GM19463 (cell line): ENCODE results near the gene TGM6.

ENCODE experiments used
- ATAC-seq: cut with Tn5 transposase; IDR thresholded peaks from one replicate; pipeline ENCODE4 v1.9.1; 2021; ENCODE audit warnings: mild to moderate bottlenecking, moderate library complexity; ENCODE audit not compliant: unreplicated experiment

The TGM6 gene

DNA sequence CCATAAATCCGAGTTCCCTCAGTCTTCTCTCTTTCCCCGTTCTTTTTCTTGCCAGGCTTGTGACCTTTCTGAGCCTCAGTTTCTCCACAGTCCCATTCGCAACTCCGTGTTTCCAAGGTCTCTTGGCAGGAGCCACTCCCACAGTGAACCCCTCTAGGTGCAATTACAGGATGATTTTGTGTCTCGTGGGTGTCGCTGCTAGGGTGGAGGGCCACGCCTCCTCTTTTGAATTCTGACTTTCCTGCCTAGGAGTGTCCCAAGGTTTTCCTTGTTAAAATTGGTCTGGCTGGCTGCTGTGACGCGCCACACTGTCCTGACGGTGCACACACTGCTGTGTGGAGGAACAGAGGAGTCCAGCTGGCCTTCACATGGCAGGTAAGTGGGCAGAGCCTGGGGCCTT is at the start of gene TGM6:
Gene TGM6, plus strand, starts transcription at position 301 of the 400 bp plus-strand sequence. Its CDS starts 68 bp downstream, at position 369.
- ATAC-seq: no peak

DNA sequence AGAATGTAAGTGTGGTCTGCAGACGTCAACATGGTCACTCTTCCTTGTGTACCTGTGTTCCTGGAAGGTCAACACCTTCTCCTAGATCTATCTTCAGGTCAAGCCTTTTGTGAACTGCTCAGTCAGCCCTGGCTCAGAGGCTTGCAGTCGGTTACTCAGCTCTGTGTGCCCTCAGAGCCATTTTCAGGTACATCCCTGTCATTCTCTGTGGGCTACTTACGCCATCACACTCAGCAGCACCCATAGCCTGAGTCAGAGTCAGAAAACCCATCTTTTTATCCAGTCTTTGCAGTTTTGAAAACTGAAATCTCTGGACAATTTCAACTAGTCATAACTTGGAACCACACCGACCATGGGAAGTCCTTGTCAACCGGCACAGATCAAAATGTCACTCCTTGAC is 49.6 kb upstream of the TGM6 start:
- no peak for ATAC-seq

DNA sequence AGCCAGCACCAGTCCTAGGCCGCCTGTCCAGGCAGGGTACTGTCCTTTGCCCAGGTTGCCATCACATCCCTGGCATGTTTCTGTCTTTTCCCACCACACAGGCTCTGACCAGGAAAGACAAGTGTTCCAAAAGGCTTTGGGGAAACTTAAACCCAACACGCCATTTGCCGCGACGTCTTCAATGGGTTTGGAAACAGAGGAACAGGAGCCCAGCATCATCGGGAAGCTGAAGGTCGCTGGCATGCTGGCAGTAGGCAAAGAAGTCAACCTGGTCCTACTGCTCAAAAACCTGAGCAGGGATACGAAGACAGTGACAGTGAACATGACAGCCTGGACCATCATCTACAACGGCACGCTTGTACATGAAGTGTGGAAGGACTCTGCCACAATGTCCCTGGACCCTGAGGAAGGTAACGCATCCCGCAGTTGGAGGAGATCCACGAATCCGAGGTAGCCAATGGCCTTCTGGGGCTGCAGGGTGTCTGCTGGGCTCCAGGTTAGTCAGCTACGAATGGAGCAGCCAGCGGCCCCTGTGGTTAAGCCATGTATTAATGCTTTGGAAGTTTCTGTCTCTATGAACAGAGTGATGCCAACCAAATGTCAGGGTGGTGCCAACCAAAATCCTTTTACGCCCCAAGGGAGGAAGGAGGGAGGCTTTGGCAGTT is 48.7 kb upstream of the TGM6 start:
- no peak for ATAC-seq

DNA sequence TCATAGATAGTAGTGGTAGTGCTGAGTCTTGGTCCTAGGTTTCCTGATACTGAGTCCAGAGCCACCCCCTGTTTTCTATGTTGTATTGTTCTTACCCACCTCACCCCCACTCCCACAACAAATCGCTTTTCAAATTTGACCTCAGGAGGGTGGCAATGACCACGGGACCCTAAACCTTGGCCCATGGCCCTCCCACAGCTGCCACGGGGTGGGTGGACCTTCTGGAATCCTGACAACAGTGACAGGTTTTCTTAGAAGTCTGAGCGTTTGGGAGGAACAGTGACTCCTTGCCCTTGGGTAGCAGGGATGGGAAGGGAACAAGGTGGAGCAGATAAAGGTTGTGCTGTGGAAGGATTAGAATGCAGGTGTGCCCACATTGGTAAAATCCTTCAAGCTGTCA is 48.0 kb upstream of the TGM6 start:
- no peak for ATAC-seq

DNA sequence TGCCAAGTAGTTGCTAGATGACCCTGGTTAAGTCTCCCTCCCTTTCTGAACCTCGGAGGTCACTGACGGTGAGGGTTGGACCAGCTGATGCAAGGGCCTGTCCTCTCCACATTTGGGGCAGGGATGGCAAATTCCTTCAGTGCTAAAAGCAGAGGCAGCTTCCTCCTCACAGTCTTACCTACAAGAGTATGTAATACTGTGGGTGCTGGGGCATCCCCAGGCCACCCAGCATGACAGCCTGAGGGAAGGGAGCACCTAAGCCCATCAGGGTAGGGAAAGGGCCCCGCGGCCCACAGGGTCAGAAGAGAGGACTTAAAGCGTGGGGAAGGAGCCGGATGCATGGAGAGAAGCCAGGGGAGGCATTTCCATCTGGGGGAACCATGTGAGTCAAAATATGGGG is 46.9 kb upstream of the TGM6 start:
- ATAC-seq: no peak

DNA sequence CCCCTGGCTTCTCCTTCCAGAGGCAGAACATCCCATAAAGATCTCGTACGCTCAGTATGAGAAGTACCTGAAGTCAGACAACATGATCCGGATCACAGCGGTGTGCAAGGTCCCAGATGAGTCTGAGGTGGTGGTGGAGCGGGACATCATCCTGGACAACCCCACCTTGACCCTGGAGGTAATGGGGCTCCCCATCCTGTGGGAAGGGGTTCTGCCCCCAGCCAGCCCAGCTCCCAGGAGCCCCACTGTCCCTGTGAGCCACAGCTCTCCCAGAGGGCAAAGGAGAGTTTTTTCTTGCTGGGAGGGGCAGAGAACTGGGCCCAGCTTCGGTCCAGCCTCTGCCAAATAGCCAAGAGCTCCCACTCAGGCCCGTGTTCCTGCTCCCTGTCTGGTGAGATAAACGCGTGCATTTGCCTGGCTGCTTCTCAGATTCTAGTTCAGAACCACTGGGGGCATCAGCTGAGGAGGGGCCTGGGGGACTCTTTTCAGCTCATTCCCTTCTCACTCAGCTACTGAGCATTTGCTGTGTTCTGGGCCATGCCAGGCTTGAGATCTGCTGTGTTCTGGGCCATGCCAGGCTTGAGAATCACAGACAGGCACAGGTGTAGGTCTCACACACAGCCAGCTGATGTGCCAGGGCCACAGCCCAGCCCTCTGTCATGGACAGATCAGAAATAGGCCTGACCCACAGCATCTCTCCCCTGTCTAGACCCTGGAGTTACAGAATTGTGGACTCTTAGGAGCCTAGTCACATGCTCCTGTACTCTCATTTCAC is 45.4 kb upstream of the TGM6 start:
- no peak for ATAC-seq

DNA sequence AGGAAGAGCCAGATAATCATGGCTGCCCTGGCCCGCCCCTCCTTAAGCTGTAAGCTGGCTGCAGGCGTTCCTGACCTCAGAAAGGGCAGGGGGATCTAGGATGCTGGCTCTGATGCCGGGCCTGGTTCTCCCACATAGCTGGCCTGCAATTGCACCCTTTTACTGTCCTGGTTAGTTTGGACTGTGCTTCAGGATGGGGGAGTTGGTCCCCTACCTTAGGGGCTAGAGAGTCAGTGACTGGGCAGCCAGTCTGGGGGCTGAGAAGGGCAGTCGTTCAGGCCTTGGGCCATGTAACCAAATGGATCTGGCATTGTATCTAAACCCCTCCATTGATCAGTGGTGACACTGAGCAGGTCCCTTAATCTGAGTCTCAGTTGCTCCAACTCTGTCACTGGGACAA is 44.2 kb upstream of the TGM6 start:
- no peak for ATAC-seq

DNA sequence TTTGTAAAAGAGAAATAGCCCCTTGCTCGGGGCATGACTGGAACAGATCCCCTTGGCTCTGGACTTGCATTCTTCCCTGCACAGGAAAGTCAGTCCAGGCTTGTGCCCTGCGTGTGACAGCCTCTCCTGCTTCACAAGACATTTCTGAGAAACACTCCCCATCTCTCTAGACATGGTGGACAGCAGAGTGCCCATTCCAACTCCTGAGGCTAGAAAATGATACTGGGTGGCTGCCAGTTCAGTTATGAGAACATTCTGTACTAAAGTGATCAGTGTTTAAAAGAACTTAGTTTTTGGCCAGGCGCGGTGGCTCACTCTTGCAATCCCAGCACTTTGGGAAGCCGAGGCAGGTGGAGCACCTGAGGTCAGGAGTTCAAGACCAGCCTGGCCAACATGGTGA is 43.6 kb upstream of the TGM6 start:
- no peak for ATAC-seq

DNA sequence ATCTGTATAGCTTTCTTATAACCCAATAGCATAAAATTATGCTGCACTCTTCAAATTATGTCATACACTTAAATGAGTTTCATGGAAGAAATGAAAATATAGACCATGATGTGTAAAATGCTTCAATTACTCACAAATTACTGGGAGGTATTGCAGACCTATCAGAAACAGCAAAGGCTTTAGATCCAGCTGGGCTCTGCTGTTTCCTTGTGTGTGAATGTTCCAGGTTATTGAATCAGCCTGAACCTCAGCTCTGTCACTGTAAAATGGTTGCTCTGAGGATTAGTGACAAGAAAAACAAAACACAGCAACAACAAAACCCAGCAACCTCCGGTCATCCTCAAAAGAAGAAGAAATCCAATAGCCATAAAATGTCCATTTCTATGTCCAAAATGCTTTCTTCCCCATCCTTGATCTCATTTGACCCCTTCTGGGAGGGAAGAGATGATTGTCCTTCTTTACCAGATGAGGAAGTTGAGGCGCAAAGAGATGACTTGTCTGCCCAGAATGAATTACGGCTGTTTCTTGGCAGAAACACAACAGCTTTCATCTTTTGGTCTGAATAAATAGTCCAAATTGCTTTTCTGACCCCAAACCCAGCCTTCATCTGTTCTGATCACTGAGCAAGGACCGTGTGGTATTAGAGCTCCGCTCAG is 42.2 kb upstream of the TGM6 start:
- ATAC-seq: no peak

DNA sequence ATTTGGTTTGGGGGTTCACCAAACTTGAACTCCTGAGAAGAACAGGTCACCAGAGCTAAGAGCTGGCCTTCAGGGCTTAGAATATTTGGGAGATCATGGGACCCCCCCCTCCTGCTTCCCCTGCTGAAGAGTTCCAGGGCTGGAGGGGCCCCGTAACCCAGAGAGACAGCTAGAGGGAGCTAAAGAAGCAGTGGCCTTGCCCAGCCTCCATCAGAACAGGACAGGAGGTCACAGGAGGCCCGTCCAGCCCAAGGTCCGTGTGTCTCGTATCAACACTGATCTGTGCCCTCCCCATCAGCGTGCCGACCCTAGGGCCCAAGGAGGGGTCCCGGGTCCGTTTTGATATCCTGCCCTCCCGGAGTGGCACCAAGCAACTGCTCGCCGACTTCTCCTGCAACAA is 40.6 kb upstream of the TGM6 start:
- no peak for ATAC-seq

DNA sequence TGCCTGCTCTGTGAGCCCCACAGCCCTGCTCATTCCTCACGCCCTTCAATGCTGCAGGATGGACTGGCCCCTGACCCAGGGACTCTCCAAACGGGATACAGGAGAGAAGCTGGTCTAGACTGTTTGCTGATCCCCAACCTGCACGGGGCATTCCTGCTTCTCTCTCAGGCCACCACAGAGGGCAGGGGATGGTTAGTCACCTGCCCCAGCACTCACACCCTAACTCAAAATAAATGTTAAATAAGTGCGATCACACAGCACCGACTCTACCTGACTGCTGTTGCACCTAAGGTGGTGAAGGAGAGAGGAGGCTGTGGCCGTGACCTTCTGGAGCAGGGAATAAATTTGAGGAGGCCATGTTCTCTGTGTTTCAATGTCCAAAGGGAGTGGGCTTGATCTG is 39.9 kb upstream of the TGM6 start:
- ATAC-seq: no peak

DNA sequence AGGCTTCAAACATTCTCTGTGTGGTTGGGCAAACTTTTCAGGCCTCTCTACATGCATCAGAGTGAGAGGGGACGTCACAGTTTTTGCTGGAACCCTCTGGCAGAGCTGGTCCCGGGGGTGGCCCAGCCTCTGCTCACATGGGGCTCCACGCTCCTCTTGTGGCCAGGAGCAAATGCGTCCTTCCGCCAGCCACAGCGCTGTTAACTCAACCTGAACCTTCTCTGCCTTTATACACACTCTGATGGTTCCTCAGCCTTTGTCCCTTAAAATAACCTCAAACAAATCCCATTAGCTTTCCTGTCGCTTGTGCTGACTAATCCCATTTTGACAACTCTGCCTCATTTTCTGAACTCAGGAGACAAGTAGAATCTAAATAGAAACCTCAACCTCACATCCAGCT is 39.4 kb upstream of the TGM6 start:
- no peak for ATAC-seq

DNA sequence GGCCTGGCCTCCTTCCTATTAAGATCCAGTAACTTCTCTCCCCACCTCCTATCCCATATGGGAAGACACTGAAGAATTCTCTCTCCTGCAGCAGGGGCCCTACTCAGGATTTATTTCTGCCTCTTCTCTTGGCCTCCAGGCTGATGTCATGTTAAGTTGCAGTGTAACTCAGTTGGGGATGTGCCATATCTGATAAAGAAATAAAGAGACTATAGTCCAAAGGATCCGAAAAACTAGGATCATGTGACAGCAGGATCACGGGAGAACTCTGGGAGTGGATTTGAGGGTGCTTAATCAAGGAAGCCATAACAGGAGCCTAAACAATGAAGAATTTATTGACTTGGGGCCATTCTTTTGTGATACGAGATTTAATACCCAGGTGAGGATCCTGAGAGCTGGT is 38.5 kb upstream of the TGM6 start:
- ATAC-seq: no peak

DNA sequence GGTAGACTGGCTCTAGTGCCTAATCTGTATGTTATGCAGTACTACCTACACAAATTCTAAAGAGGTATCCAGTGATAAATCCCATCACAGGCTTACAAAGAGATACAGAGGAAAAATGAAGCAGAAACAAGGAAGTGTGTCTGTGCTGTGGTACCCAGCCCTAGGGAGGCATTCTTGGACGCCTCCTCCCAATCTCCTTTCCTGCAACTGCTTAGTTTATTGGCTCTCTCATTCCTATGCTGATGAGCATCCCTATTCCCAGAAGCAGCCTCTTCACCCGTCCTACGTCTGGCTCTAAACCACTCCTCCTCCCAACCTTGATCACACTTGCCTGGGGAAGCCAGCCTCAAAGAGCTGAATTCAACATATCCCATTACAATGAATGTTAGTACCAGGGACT is 34.5 kb upstream of the TGM6 start:
- ATAC-seq: no peak

DNA sequence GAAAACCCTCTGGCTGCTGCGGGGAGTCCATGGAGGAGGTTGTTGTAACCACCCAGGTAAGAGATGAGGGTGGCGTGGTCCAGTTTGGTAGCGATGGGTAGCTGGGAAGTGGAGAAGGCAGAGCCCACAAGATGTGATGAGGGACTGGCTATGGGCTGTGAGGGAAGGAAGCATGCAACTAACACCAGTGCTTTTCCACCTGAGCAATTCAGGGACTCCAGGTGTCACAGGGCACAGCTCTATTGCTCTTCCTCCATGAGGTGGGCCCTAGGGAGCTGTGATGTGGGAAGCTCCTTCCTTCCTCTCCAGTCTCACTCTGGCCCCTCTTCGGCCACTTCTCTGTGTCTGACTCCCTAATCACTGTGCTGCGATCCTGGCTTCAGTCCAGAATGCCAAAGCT is 32.4 kb upstream of the TGM6 start:
- ATAC-seq: no peak

DNA sequence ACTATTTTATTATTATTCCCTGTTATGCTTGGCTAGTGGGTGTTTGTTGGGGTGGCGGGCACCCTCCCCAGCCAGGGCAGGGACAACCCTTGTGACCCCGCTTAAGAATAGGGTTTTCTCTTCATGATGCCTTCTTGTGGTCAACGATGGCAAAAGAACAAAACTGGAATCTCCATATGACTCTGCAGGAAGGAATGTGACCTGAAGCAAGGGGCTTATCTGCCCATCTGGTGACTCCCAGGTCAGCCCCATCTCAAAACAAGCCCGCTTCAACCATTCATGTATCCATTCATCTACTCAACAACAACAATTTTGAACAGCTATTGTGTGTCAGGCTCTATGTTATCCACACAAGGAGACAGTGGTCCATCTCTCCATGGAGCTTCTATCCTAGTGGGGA is 30.9 kb upstream of the TGM6 start:
- ATAC-seq: no peak

DNA sequence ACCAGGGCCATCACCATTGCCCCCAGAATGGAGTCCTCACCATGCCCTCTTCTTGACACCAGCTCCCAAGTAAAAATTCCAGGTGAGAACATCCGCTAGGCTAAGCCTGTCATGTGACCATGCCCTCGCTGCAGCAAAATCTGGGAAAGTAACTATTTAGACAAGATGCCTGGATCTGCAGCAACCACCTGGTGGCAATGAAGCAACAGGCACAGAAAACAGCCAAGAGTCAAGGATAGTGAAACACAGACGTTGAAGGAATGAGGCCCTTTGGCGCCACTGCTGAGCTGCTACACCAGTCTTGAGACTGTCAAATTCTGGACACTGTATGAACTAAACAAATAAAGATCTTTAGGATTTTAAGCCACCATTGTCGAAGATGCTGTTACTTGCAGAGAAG is 30.1 kb upstream of the TGM6 start:
- ATAC-seq: no peak

DNA sequence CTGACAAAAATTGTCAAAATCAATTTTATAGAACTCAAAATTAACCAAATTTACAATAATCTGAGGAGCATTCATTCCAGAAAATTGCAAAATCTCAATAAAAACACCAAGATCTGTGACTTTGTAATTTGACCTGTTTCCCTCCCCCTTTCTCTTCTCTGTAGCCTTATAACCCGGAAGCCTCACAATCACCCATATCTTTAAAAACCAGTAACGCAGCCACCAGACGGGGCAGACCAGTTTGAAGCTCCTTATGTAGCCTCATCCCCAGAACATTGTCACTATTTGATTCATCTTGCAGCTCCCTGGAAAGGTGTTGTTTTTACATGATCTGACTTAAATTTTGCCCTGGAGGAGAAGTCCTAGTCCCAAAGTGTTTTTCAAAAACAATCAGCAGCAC is 27.5 kb upstream of the TGM6 start:
- ATAC-seq: no peak

DNA sequence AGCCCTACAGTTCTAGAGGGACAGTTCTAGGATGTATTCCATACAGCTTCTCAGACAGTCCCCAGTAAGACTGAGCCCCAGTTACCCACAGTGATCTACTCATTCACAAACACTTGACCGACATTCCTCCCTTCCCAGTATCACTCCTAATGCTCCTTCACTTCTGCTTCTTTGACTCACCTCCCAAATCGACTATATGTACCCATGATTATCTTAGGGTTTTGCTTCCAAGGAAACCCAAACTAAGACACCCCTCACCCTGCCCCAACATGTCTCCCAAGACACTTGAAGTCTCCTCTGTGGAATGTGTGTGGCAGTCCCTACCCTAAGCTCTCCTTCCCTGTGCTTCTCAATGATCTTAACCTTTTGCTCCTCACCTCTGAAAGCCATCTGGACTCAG is 23.6 kb upstream of the TGM6 start:
- ATAC-seq: no peak

DNA sequence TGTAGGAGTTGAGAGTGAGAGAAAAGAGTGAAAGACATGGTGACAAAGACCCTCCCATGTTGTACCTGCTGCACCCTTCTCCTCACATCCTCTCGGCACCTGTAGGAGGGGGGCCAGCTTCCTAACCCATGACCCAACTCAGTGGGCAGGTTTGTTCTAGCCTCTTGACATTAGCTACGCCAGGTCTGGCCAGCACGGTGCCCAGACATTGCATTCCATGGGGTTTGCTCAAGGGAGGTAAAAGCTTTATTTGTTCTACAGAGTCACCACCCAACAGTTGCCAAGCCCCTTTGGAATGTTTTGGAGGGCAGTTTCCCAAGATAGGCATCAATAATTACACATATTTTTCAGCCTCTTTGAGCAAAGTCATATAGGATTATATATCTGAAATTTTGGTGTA is 22.7 kb upstream of the TGM6 start:
- no peak for ATAC-seq

DNA sequence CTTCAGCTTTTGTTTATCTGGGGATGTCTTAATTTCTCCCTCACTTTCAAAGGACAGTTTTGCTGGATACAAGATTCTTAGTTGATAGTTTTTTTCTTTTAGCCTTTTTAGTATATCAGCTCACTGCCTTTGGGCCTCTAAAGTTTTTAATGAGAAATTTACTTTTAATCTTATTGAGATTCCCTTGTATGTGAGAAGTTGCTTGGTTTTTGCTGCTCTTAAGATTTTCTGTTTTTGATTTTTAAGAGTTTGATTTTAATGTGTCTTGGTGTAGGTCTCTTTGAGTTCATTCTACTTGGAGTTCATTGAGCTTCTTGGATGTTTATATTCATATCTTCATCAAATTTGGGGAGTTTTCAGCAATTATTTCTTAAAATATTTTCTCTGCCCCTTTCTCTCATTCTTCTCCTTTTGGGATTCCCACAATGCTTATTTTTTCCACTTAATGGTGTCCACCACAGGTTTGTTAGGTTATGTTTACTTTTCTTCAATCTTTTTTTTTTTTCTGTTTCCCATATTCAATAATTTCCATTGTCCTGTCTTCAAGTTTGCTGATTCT is 19.6 kb upstream of the TGM6 start:
- ATAC-seq: no peak

DNA sequence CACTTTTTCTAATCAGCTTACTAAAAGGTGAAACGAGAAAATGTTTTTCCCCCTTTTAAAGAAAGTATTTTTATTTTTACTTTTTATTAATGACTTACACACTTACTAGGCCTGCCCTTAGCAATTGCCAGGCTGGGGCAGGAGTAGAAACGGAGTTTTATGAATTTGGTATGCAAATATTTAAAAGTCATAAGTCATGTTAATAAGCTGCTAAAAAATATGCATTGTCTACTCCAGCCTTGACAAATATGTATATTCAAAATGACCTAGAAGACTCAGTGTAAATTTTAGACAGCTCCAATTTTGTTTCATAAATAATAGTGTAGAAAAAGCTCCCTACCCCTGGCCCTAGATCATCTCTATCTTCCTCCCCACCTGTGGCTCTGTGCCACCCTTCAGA is 17.5 kb upstream of the TGM6 start:
- no peak for ATAC-seq
